ENCODE data around the gene ZC3H4. TPM values are rescaled to one million over a fixed set of nuclear protein-coding genes. Genes with fewer than 3 reads are reported as not detected.

ZC3H4 gene
- total and polyA plus RNA-seq, 4 donors = 2.9 to 11.8 (median 6.3) TPM

GRCh38 chr19:47067215-47067847, 46.2 kb downstream of the ZC3H4 start:
- Histone ChIP-seq H3K4me1 (ENCODE audit: control insufficient read depth in 4 of 4, insufficient read depth in 4 of 4, low read length in 3 of 4) (no peaks in the 10 kb centered on the region), H3K36me3 (ENCODE audit: control insufficient read depth in 4 of 4, insufficient read depth in 3 of 4, low read depth in 1 of 4, low read length in 3 of 4) (peaks cover 5 to 70% (median 41%) of the 10 kb centered on the region in 4 donors), H3K4me3 (ENCODE audit: low read depth in 1 of 3, low read length in 3 of 3) (no peak overlapping the region), H3K27me3 (ENCODE audit: control insufficient read depth in 4 of 4, insufficient read depth in 4 of 4, low read length in 3 of 4) (no peaks in the 10 kb centered on the region), H3K9me3 (ENCODE audit: control insufficient read depth in 4 of 4, low read length in 3 of 4) (no peaks in the 10 kb centered on the region), H3K27ac (ENCODE audit: low read depth in 1 of 2, low read length in 2 of 2) (no peak overlapping the region), H3K9ac (ENCODE audit: low read depth in 1 of 2, low read length in 2 of 2) (no peak overlapping the region)
- no peak for TF ChIP-seq ATF3 (IDR thresholded peaks at IDR 0.05)
- TF ChIP-seq RAD21 (IDR thresholded peaks at IDR 0.05) = no peak
- no peak for TF ChIP-seq REST (IDR thresholded peaks at IDR 0.05)
- no peak for TF ChIP-seq FOXA1 (IDR thresholded peaks at IDR 0.05)
- TF ChIP-seq RXRA (IDR thresholded peaks at IDR 0.05) = no peak
- no peak for TF ChIP-seq FOXA2 (IDR thresholded peaks at IDR 0.05)
- TF ChIP-seq CTCF (IDR thresholded peaks at IDR 0.05; ENCODE audit: low read depth, low read length, missing input control) = no peak
- TF ChIP-seq GABPA (IDR thresholded peaks at IDR 0.05 in 1 of 2, conservative IDR thresholded peaks at IDR 0.05 in 1 of 2) = no peak
- TF ChIP-seq YY1 (IDR thresholded peaks at IDR 0.05) = no peak
- DNase-seq (ENCODE audit: low spot score) = no peak
- 97% methylated on average over 36 of the region's 36 CpGs for WGBS

- Histone ChIP-seq H3K36me3 (ENCODE audit: control insufficient read depth in 4 of 4, insufficient read depth in 3 of 4, low read depth in 1 of 4, low read length in 3 of 4) (peaks cover 2 to 64% (median 36%) of the 10 kb centered on the region in 4 donors), H3K4me3 (ENCODE audit: low read depth in 1 of 3, low read length in 3 of 3) (no peak overlapping the region), H3K9me3 (ENCODE audit: control insufficient read depth in 4 of 4, low read length in 3 of 4) (no peaks in the 10 kb centered on the region), H3K9ac (ENCODE audit: low read depth in 1 of 2, low read length in 2 of 2) (no peak overlapping the region), H3K27ac (ENCODE audit: low read depth in 1 of 2, low read length in 2 of 2) (no peak overlapping the region), H3K4me1 (ENCODE audit: control insufficient read depth in 4 of 4, insufficient read depth in 4 of 4, low read length in 3 of 4) (no peaks in the 10 kb centered on the region), H3K27me3 (ENCODE audit: control insufficient read depth in 4 of 4, insufficient read depth in 4 of 4, low read length in 3 of 4) (no peaks in the 10 kb centered on the region)
- WGBS = 97% methylated on average over 61 of the region's 61 CpGs
- DNase-seq (ENCODE audit: low spot score) = no peak
- TF ChIP-seq FOXA1 (IDR thresholded peaks at IDR 0.05) (no peak), CTCF (IDR thresholded peaks at IDR 0.05; ENCODE audit: low read depth, low read length, missing input control) (no peak), ATF3 (IDR thresholded peaks at IDR 0.05) (no peak), TAF1 (conservative IDR thresholded peaks at IDR 0.05) (no peak), SP1 (IDR thresholded peaks at IDR 0.05) (no peak), RAD21 (IDR thresholded peaks at IDR 0.05) (no peak), HNF4G (IDR thresholded peaks at IDR 0.05) (no peak), GABPA (IDR thresholded peaks at IDR 0.05 in 1 of 2, conservative IDR thresholded peaks at IDR 0.05 in 1 of 2) (no peak)
Measured at GRCh38 chr19:47066376-47067214, 47.0 kb downstream of the ZC3H4 start.

Data from liver (tissue), 9 donors.